Measurements from ENCODE around the gene KLHL7. TPM values are rescaled to one million over a fixed set of nuclear protein-coding genes. Genes with fewer than 3 reads are reported as not detected.

Gene KLHL7
- total RNA-seq, 1 experiment from 2014 or later: 46.3 TPM

- Histone ChIP-seq H3K4me3 (no peak overlapping the region), H3K79me2 (ENCODE audit: low read depth) (no peaks in the 10 kb centered on the region), H3K27me3 (ENCODE audit: insufficient read depth, low read depth) (no peaks in the 10 kb centered on the region), H3K9me3 (ENCODE audit: insufficient read depth, low read depth) (no peaks in the 10 kb centered on the region), H3K9me2 (ENCODE audit: insufficient read depth) (no peaks in the 10 kb centered on the region), H3K4me2 (no peak overlapping the region), H4K20me1 (ENCODE audit: insufficient read depth) (no peaks in the 10 kb centered on the region), H3K36me3 (ENCODE audit: low read depth) (peaks cover 44% of the 10 kb centered on the region), H3F3A (ENCODE audit: insufficient read depth, low read depth) (peaks cover 32% of the 10 kb centered on the region), H3K27ac (no peak overlapping the region), H3K4me1 (replicated peaks; ENCODE audit: insufficient read depth) (no peaks in the 10 kb centered on the region), H2AFZ (no peak overlapping the region)
- ChIA-PET CTCF (no interaction called here), POLR2A (ENCODE audit: unreplicated experiment) (no interaction called here)
- DNase-seq: no peak
- no TSS peak for BruUV-seq (replicated peaks)
- TF ChIP-seq, protein P1, sequence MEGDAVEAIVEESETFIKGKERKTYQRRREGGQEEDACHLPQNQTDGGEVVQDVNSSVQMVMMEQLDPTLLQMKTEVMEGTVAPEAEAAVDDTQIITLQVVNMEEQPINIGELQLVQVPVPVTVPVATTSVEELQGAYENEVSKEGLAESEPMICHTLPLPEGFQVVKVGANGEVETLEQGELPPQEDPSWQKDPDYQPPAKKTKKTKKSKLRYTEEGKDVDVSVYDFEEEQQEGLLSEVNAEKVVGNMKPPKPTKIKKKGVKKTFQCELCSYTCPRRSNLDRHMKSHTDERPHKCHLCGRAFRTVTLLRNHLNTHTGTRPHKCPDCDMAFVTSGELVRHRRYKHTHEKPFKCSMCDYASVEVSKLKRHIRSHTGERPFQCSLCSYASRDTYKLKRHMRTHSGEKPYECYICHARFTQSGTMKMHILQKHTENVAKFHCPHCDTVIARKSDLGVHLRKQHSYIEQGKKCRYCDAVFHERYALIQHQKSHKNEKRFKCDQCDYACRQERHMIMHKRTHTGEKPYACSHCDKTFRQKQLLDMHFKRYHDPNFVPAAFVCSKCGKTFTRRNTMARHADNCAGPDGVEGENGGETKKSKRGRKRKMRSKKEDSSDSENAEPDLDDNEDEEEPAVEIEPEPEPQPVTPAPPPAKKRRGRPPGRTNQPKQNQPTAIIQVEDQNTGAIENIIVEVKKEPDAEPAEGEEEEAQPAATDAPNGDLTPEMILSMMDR (conservative IDR thresholded peaks at IDR 0.05): no peak
- no peak for TF ChIP-seq EZH2 (IDR thresholded peaks at IDR 0.05; ENCODE audit: low read depth)
- intact Hi-C loops (cut with micrococcal nuclease; ENCODE audit: unreplicated experiment): no loop called here
Measured at GRCh38 chr7:23200331-23200730, 94.7 kb downstream of the KLHL7 start.

DNA sequence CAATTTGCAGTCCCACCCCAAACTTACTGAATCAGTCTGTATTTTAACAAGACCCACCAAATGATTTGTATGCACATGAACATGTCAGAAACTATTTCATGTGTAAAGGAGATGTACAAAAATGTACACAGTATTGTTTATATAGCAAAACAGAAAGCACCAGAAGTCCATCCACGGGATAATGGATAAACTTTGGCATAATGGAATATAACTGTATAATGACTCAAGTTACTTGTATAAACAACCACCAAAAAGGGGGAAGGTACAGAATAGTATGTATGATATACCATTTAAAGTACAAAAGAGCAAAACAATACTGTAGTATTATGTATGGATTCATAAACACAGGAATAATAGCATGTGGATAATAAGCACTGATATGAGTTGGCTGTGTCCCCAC lies 98.7 kb downstream of the KLHL7 start:
- CTCF ChIA-PET: interaction anchor here (0.7 kb wide), 1 partner anchor 395 kb away, joined by 3 read pairs; no protein-coding TSS in a partner anchor
- TF ChIP-seq EZH2 (IDR thresholded peaks at IDR 0.05; ENCODE audit: low read depth): no peak
- TF ChIP-seq, protein P1 (conservative IDR thresholded peaks at IDR 0.05): no peak
- no peaks in the 10 kb centered on the region for H3K9me3 ChIP-seq (ENCODE audit: insufficient read depth, low read depth)
- no peak overlapping the region for H2AFZ ChIP-seq
- no peak overlapping the region for H3K4me3 ChIP-seq
- no peaks in the 10 kb centered on the region for H3K9me2 ChIP-seq (ENCODE audit: insufficient read depth)
- no peaks in the 10 kb centered on the region for H3K79me2 ChIP-seq (ENCODE audit: low read depth)
- H3K27ac ChIP-seq: no peak overlapping the region
- no peak overlapping the region for H3K4me2 ChIP-seq
- H3F3A ChIP-seq (ENCODE audit: insufficient read depth, low read depth): peaks cover 20% of the 10 kb centered on the region; the same call in 1 of the 2 replicates
- POLR2A ChIA-PET (ENCODE audit: unreplicated experiment): no interaction called here
- H3K27me3 ChIP-seq (ENCODE audit: insufficient read depth, low read depth): no peaks in the 10 kb centered on the region
- intact Hi-C loops (cut with micrococcal nuclease; ENCODE audit: unreplicated experiment): no loop called here
- H4K20me1 ChIP-seq (ENCODE audit: insufficient read depth): no peaks in the 10 kb centered on the region
- H3K36me3 ChIP-seq (ENCODE audit: low read depth): peaks cover 21% of the 10 kb centered on the region
- H3K4me1 ChIP-seq (replicated peaks; ENCODE audit: insufficient read depth): no peaks in the 10 kb centered on the region
- BruUV-seq (replicated peaks): no TSS peak
- DNase-seq: no peak

DNA sequence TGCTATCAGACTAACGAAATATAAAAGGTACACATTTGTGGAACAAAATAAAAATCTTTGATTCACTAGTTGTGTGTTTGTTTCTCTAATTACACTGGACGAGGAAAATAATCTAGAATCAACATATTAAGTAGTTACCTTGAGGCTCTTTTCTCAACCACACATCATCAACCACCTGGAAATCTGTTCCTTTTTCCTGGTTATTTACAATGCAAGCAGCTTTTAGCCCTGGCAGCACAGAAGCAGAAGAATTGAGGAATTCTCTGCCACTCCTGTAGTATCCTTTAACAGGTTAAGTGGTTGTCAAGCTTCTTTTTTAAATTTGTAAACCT lies 100.0 kb downstream of the KLHL7 start:
- no TSS peak for BruUV-seq (replicated peaks)
- TF ChIP-seq, protein P1 (conservative IDR thresholded peaks at IDR 0.05): no peak
- TF ChIP-seq EZH2 (IDR thresholded peaks at IDR 0.05; ENCODE audit: low read depth): no peak
- no peaks in the 10 kb centered on the region for H3K79me2 ChIP-seq (ENCODE audit: low read depth)
- H3K9me3 ChIP-seq (ENCODE audit: insufficient read depth, low read depth): no peaks in the 10 kb centered on the region
- no peak overlapping the region for H2AFZ ChIP-seq
- H4K20me1 ChIP-seq (ENCODE audit: insufficient read depth): no peaks in the 10 kb centered on the region
- H3F3A ChIP-seq (ENCODE audit: insufficient read depth, low read depth): peaks cover 11% of the 10 kb centered on the region; the same call in 1 of the 2 replicates
- H3K36me3 ChIP-seq (ENCODE audit: low read depth): peaks cover 8% of the 10 kb centered on the region; the same call in 1 of the 2 replicates
- POLR2A ChIA-PET (ENCODE audit: unreplicated experiment): no interaction called here
- DNase-seq: no peak
- no peak overlapping the region for H3K27ac ChIP-seq
- CTCF ChIA-PET: no interaction called here
- H3K4me1 ChIP-seq (replicated peaks; ENCODE audit: insufficient read depth): no peaks in the 10 kb centered on the region
- H3K27me3 ChIP-seq (ENCODE audit: insufficient read depth, low read depth): no peaks in the 10 kb centered on the region
- H3K4me3 ChIP-seq: no peak overlapping the region
- no peaks in the 10 kb centered on the region for H3K9me2 ChIP-seq (ENCODE audit: insufficient read depth)
- no peak overlapping the region for H3K4me2 ChIP-seq
- intact Hi-C loops (cut with micrococcal nuclease; ENCODE audit: unreplicated experiment): no loop called here
